T-helper 1 cell treated with Interleukin-12 subunit alpha and Interleukin-12 subunit beta and Interleukin-4 antibody, amounts not matched to agents 30 μg/mL and 1 μg/mL, for 36 hours (primary cell): ENCODE measurements around the gene LHX1.
A peak's percentile ranks its signal among the peaks of the same experiment; 100 is the strongest.

Experiments used
- H3K27ac Mint-ChIP-seq: one replicate; pipeline ENCODE4 v1.8.0; 2021; ENCODE audit warnings: mild to moderate bottlenecking, mixed read lengths
- H3K27me3 Mint-ChIP-seq: one replicate; pipeline ENCODE4 v1.8.0; 2021; ENCODE audit warnings: low read depth, mixed read lengths
- H3K36me3 Mint-ChIP-seq: one replicate; pipeline ENCODE4 v1.8.0; 2021; ENCODE audit warnings: low read depth, mixed read lengths
- H3K4me1 Mint-ChIP-seq: one replicate; pipeline ENCODE4 v1.8.0; 2021; ENCODE audit warnings: low read depth, mixed read lengths
- H3K4me3 Mint-ChIP-seq: one replicate; pipeline ENCODE4 v1.8.0; 2021; ENCODE audit warnings: mild to moderate bottlenecking, moderate library complexity, mixed read lengths
- H3K9me3 Mint-ChIP-seq: one replicate; pipeline ENCODE4 v1.8.0; 2021; ENCODE audit warnings: mixed read lengths

Gene LHX1

DNA sequence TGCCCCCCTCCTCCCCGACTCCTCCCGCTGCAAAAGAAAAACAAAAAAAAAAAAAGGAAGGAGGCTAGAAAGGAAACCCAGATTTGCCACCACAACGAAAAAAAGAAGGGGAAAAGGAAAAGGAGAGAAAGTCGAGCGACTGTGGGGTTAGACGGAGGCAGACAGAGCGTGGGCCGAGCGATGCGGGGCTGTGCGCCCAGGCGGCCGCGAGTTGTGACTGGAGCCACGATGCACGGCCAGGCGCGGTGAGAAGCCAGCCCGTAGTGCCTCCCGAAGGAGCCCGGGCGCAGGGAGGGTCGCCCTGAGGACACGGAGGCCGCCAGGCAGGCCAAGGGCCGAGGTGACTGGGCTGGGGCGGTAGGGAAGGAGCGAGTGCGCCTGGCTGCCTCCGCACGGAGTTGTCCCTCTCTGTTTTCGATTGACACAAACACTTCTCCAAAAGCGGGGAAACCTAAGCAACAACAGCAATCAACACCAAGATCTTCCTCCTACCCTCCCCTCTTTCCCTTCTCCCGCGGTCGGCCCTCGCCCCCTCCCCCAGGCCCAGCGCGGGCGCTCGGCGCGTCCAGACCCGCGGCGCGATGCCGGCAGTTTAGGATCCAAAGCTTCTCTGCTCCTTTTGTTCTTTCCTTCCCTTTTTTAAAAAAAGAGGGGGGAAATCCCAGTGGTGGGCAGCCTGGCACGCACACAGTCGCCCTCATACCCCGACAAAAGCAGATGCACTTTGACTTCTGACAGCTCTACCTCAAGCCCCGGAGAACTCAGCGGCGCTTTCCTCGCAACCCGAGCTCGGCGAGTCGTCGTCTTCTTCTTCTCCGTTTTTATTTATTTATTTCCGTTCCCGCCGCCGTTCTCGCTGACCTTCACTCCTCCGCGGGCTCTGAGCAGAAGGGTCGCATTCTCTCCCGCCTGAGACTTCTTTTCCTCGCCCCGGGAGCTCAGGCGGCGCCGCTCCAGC, at the start of gene LHX1:
TSS of gene LHX1 (plus strand) at position 475 of the 958 bp plus-strand sequence. CDS start 723 bp downstream, outside the sequence.
- H3K4me3 Mint-ChIP-seq, result peak within 1 kb of the TSS; percentile 75
- H3K9me3 Mint-ChIP-seq, result no peaks in the 10 kb centered on the region
- H3K36me3 Mint-ChIP-seq, result peaks cover 11% of the 10 kb centered on the region
- H3K27me3 Mint-ChIP-seq, result peaks cover 92% of the 10 kb centered on the region
- peak within 1 kb of the TSS; percentile 83 for H3K27ac Mint-ChIP-seq
- peaks cover 38% of the 10 kb centered on the region for H3K4me1 Mint-ChIP-seq

DNA sequence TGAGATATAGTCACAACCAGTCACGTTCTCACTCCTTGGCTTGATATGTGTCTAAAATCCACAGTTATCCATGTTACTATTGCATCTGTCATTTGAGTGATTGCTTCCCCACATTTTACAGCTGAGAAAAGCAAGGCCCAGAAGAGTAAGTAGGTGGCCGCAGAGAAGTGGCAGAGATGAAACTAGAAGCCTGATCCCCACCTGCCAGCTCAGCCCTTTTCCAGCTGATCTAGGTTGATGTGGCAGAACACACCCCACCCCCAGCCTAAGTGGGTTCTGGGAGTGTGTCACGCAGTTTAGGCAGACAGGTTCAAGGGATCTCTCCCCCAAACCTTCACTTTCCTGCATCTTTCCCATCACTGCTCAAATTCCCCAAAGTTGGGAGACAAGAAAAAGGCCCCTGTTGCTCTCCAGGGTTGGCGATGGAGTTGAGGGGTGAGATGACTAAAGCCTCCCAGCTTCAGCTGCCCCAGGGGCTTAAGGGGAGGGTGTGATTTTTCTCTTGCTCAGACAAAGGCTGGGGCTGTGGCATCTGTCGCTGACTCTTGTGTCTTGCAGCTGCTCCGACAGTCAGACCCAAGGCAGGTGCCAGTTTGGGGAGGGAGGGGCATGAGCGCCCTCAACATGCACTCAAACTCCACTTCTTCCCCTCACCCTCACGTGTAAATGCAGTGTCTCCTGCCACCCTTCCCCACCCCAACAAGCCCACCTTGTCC, 48.9 kb upstream of the LHX1 start:
- Mint-ChIP-seq H3K27me3 (peaks cover 25% of the 10 kb centered on the region), H3K9me3 (no peaks in the 10 kb centered on the region), H3K4me3 (no peak overlapping the region), H3K4me1 (no peaks in the 10 kb centered on the region), H3K27ac (no peak overlapping the region), H3K36me3 (no peaks in the 10 kb centered on the region)

DNA sequence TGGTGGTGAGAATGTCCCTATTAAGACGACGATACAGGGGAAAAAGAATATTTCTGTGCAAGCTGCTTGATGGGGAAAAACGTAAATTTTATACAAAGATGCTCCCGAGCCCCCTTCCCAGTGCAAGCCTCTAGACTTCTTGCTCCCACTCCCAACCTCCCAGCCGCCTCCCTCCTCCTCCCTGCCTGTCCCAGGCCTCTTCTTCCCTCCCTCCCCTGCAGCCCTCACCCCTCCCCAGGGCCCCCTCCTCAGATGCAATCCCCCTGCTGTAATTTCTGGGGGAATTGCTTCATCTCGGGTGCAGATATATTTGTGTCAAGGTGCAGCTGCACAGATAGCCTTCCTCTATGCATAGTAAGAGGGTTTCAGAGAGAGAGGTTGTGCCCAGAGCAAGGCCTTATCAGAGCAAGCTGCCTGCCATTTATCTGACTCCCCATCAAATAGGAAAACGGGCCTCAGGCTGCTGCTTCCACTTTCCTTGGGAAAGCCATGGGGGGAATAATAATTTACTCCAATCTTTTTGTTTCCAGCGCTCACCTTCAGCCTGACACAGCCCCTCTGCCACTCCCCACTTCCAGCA, 47.4 kb upstream of the LHX1 start:
- H3K27ac Mint-ChIP-seq, result no peak overlapping the region
- H3K4me1 Mint-ChIP-seq, result no peaks in the 10 kb centered on the region
- H3K27me3 Mint-ChIP-seq, result peaks cover 22% of the 10 kb centered on the region
- no peaks in the 10 kb centered on the region for H3K36me3 Mint-ChIP-seq
- no peak overlapping the region for H3K4me3 Mint-ChIP-seq
- no peaks in the 10 kb centered on the region for H3K9me3 Mint-ChIP-seq

DNA sequence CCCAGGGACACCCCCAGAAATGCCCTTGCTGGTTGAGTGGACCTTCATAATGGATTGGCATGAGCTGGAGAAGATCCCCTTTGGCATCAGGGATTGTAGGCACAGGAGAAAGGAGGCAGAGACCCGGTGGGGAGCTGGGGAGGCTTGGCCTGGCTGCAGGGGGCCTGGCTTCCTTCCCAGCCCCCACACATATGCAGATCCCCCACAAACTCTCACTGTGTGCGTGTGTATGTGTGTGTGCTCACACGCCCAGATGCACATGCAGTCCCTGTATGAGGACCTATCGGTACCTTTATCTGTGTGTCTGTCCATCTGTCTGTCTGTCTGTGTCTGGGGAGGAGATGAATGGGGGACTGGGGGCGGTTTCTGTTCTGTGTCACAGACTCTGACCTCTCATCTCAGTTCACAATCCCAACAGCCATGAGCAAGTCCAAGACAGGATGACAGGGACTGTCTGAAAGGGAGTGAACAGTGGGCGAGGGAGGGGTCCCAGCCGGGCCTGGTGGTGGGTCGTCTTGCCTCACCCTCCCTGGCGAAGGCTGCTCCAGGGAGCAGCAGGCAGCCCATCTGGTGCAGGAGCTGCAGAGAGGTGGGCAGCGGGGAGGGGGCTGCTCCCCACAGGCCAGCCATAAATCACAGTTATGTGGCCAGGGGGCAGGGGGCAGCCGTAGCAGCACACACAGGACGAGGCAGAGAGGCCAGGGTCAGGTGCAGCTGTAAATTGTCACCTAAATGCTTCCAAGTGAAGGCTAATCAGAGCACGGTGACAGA, 46.7 kb upstream of the LHX1 start:
- Mint-ChIP-seq H3K4me1 (no peaks in the 10 kb centered on the region), H3K27me3 (peaks cover 18% of the 10 kb centered on the region), H3K36me3 (no peaks in the 10 kb centered on the region), H3K9me3 (no peaks in the 10 kb centered on the region), H3K27ac (no peak overlapping the region), H3K4me3 (no peak overlapping the region)

DNA sequence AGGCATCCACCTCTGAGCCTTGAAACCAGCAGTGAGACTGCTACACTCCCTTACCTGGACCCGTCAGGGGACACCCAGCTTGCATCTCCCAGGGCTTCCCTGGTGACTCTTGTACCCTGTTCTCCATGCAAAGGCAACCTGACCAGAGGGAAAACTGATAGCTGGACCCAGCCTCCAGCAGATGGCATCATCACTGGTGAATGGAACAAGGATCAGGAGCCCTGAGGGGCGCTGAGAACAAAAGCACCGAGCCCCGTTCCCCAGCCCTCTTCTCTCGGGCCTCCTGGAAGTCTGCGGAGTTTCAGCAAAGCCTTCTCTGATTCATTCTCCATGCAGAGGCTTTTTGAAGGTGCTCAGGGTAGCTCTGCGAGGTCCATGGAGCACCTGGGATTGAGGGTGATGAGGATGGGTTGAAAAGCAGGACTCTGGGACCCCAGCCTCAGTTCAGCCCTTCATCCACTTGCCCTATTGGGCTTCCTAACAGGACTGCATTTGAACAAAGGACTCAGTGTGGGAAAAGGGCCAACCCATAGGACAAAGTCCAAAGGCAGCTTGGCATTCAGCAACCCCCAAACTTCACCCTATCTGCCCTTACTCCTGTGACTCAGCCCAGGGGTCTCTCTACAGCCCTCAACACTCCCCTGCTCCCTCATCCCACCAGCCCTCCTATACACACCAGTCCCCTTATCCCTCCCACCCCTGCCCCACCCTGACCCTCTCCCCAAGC, 45.0 kb upstream of the LHX1 start:
- H3K36me3 Mint-ChIP-seq, result no peaks in the 10 kb centered on the region
- no peak overlapping the region for H3K27ac Mint-ChIP-seq
- H3K9me3 Mint-ChIP-seq, result no peaks in the 10 kb centered on the region
- no peaks in the 10 kb centered on the region for H3K4me1 Mint-ChIP-seq
- H3K27me3 Mint-ChIP-seq, result peaks cover 11% of the 10 kb centered on the region
- H3K4me3 Mint-ChIP-seq, result no peak overlapping the region

DNA sequence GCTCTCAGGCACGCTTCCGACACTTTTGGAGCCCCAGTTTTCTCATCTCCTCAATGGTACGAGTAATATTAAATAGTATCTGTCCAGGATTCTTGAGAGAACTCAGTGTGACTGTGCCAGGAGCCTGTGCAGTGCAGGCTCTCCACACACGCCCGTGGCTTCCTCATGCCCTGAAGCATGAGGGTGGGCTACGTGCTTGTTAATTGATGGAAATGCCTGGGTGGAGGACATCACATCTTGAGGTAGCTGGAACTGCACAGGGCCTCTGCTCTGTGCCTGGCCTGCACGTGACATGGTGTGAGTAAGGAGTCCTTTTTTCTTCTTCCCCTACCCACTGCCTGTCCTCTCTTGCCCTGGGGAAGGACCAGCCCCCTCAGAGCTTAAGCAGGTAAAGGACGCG, 43.1 kb upstream of the LHX1 start:
- H3K36me3 Mint-ChIP-seq, result no peaks in the 10 kb centered on the region
- H3K4me3 Mint-ChIP-seq, result no peak overlapping the region
- H3K4me1 Mint-ChIP-seq, result no peaks in the 10 kb centered on the region
- H3K27ac Mint-ChIP-seq, result no peak overlapping the region
- no peaks in the 10 kb centered on the region for H3K9me3 Mint-ChIP-seq
- peaks cover 8% of the 10 kb centered on the region for H3K27me3 Mint-ChIP-seq

DNA sequence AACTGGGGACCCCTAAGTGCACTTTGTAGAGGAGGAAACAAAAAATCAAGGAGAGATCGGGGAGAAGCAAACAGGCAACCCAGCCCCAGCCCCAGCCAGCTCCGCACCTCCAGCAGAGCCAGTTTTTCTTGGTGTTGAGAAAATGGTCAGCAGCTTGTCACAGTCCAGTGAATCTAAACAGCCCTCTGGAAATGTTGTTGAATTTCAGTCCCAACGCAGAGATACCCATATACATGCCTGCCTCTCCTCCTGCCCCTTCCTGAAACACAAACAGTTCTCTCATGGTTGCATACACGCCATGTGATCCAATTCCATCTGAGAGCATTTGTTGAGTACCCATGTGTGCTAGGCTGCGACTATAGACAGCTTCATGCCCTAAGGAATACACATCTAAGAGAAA, 42.4 kb upstream of the LHX1 start:
- Mint-ChIP-seq H3K4me3 (no peak overlapping the region), H3K36me3 (no peaks in the 10 kb centered on the region), H3K9me3 (no peaks in the 10 kb centered on the region), H3K27ac (no peak overlapping the region), H3K27me3 (peaks cover 8% of the 10 kb centered on the region), H3K4me1 (no peaks in the 10 kb centered on the region)

GRCh38 chr17:36899250-36900159, 37.8 kb upstream of the LHX1 start:
- H3K4me3 Mint-ChIP-seq, result no peak overlapping the region
- no peak overlapping the region for H3K27ac Mint-ChIP-seq
- H3K4me1 Mint-ChIP-seq, result no peaks in the 10 kb centered on the region
- peaks cover 12% of the 10 kb centered on the region for H3K27me3 Mint-ChIP-seq
- no peaks in the 10 kb centered on the region for H3K36me3 Mint-ChIP-seq
- H3K9me3 Mint-ChIP-seq, result no peaks in the 10 kb centered on the region

- no peak overlapping the region for H3K4me3 Mint-ChIP-seq
- no peak overlapping the region for H3K27ac Mint-ChIP-seq
- no peaks in the 10 kb centered on the region for H3K4me1 Mint-ChIP-seq
- H3K36me3 Mint-ChIP-seq, result no peaks in the 10 kb centered on the region
- H3K9me3 Mint-ChIP-seq, result no peaks in the 10 kb centered on the region
- peaks cover 12% of the 10 kb centered on the region for H3K27me3 Mint-ChIP-seq
Measured at GRCh38 chr17:36900160-36900512, 37.1 kb upstream of the LHX1 start.

GRCh38 chr17:36901506-36901905, 35.8 kb upstream of the LHX1 start:
- no peaks in the 10 kb centered on the region for H3K4me1 Mint-ChIP-seq
- H3K27ac Mint-ChIP-seq, result no peak overlapping the region
- no peak overlapping the region for H3K4me3 Mint-ChIP-seq
- H3K36me3 Mint-ChIP-seq, result no peaks in the 10 kb centered on the region
- H3K9me3 Mint-ChIP-seq, result no peaks in the 10 kb centered on the region
- peaks cover 8% of the 10 kb centered on the region for H3K27me3 Mint-ChIP-seq

DNA sequence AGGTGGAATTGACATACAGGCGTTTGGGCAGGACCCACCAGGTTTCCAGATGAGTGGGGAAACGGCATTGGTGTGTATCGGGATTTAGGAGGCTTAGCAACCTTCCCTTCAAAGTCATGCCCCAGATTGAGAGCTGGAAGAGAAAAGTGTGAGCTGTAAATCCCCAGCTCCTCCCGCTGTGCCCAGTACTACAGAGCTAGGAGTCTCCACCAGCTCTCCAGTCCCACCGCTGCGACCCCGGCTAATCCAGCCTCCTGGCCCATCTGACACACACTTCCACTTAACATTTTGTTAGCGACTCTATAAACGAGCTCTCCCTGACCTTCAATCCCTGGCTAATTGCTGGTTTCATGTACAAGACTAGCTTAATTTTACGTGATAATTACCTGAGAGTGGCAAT, 29.9 kb upstream of the LHX1 start:
- H3K4me3 Mint-ChIP-seq, result no peak overlapping the region
- H3K4me1 Mint-ChIP-seq, result no peaks in the 10 kb centered on the region
- H3K27me3 Mint-ChIP-seq, result peaks cover 23% of the 10 kb centered on the region
- no peaks in the 10 kb centered on the region for H3K9me3 Mint-ChIP-seq
- no peak overlapping the region for H3K27ac Mint-ChIP-seq
- H3K36me3 Mint-ChIP-seq, result no peaks in the 10 kb centered on the region

GRCh38 chr17:36910513-36910912, 26.8 kb upstream of the LHX1 start:
- Mint-ChIP-seq H3K27ac (no peak overlapping the region), H3K36me3 (no peaks in the 10 kb centered on the region), H3K4me1 (no peaks in the 10 kb centered on the region), H3K9me3 (no peaks in the 10 kb centered on the region), H3K27me3 (peaks cover 15% of the 10 kb centered on the region), H3K4me3 (no peak overlapping the region)

- peaks cover 15% of the 10 kb centered on the region for H3K27me3 Mint-ChIP-seq
- no peaks in the 10 kb centered on the region for H3K4me1 Mint-ChIP-seq
- H3K9me3 Mint-ChIP-seq, result no peaks in the 10 kb centered on the region
- no peak overlapping the region for H3K27ac Mint-ChIP-seq
- no peaks in the 10 kb centered on the region for H3K36me3 Mint-ChIP-seq
- no peak overlapping the region for H3K4me3 Mint-ChIP-seq
Measured at GRCh38 chr17:36911001-36911400, 26.3 kb upstream of the LHX1 start.
